Heart left ventricle (tissue), 13 donors: ENCODE data around the gene CREG2.

Experiments
- CTCF ChIP-seq, 12 donors: fragments of 200-600 bp; sonication (generic) in 4 of 12; IDR thresholded peaks; one replicate each; pipeline versions ENCODE4 v1.5.0 to v1.8.0; 2018 to 2022; ENCODE audit warnings: antibody characterized with exemption in 12 of 12, mild to moderate bottlenecking in 5 of 12
- POLR2A ChIP-seq, 2 donors: fragments of 450-650 bp; IDR thresholded peaks; one replicate each; pipeline ENCODE4 v1.6.1; 2017; ENCODE audit warnings: antibody characterized with exemption in 2 of 2, mild to moderate bottlenecking in 2 of 2, moderate library complexity in 2 of 2
- donor health status: ischemic (EF 13 %, LVEDD 7.1; RV severe dilation, severe dysfunction).
- donor health status: DM: no; HTN: yes; CAD: no.
- donor health status: DM: no; HTN: no; CAD: no.
- donor health status: ischemic (EF 25% LVEDD 6.9; RV normal size, moderate dysfunction).
- donor health status: ischemic (EF 25% LVEDD 5.7; RV mildly dilated, moderate dysfunction).
- donor health status: ischemic (EF 35%, LVEDD 5.7; RV mildly dilated, moderate dysfunction).
- donor health status: nonischemic (EF 11% LVEDD 7.7; RV severe dilation, severe dysfunction).
- donor health status: DM: yes; HTN: yes; CAD: no.
- donor health status: PGD.
- donor health status: ischemic (EF 29% LVEDD 5.4; RV normal size, mild dysfunction).
- donor health status: nonischemic (EF 23%, LVEDD 6.1; RV moderate dilation, normal function).

- TF ChIP-seq CTCF (IDR thresholded peaks at IDR 0.05): no peak
- no peak for TF ChIP-seq POLR2A (IDR thresholded peaks at IDR 0.05)
Observed at GRCh38 chr2:101310090-101310833, 77.0 kb downstream of the CREG2 start.
